Gastroesophageal sphincter (tissue), 4 donors: Measurements from ENCODE around the gene VSTM4. TPM values are rescaled to one million over a fixed set of nuclear protein-coding genes. Genes with fewer than 3 reads are reported as not detected.
A peak's percentile ranks its signal among the peaks of the same experiment; 100 is the strongest.

Source experiments
- ATAC-seq: fragments of 150-250 bp; one replicate; pipeline ENCODE4 v1.9.1; 2016; ENCODE audit warnings: mild to moderate bottlenecking, moderate library complexity
- H3K27ac ChIP-seq, 4 donors: fragments of 200-600 bp; sonication (generic) in 3 of 4; 1 replicate in 3 of 4; 2 replicates in 1 of 4; pipeline ENCODE4 v1.5.1; 2016 to 2019
- H3K27me3 ChIP-seq: fragments of 200-600 bp; sonication (generic); one replicate; pipeline ENCODE4 v1.5.1; 2019
- H3K36me3 ChIP-seq, 2 donors: fragments of 200-600 bp; sonication (generic); one replicate each; pipeline ENCODE4 v1.5.1; 2019; ENCODE audit warnings: control low read depth in 1 of 2
- H3K4me1 ChIP-seq, 3 donors: fragments of 200-600 bp; sonication (generic); 1 replicate in 2 of 3; 2 replicates in 1 of 3; pipeline ENCODE4 v1.5.1; 2016 to 2019; ENCODE audit warnings: control low read depth in 2 of 3
- H3K4me3 ChIP-seq, 2 donors: fragments of 200-600 bp; sonication (generic); one replicate each; pipeline ENCODE4 v1.5.1; 2019; ENCODE audit warnings: mild to moderate bottlenecking in 1 of 2, moderate library complexity in 1 of 2
- H3K9me3 ChIP-seq, 3 donors: fragments of 200-600 bp; sonication (generic); one replicate each; pipeline ENCODE4 v1.5.1; 2017 to 2019; ENCODE audit warnings: control low read depth in 2 of 3
- EP300 ChIP-seq: sonication (generic); formaldehyde crosslinking; IDR thresholded peaks from one replicate; pipeline ENCODE4 v1.6.1; 2017; ENCODE audit warnings: antibody characterized with exemption, mild to moderate bottlenecking
- POLR2A ChIP-seq, 2 donors: fragments of 450-650 bp; IDR thresholded peaks; one replicate each; pipeline ENCODE4 v1.6.1; 2017; ENCODE audit warnings: antibody characterized with exemption in 2 of 2, mild to moderate bottlenecking in 2 of 2, moderate library complexity in 1 of 2
- POLR2AphosphoS5 ChIP-seq: sonication (generic); formaldehyde crosslinking; IDR thresholded peaks from one replicate; pipeline ENCODE4 v1.6.1; 2017; ENCODE audit warnings: antibody characterized with exemption
- WGBS, 2 donors: methylation state at CpG; one replicate each; pipeline ENCODE4 v1.1.5; 2018; ENCODE audit warnings: low coverage in 1 of 2; 5-methylcytosine and 5-hydroxymethylcytosine counted together
- total RNA-seq, 4 donors: library from RNA; depleted of rRNA; stranded (reverse); fragments of >200 nt; gene quantifications; one replicate each; pipeline ENCODE4 v1.1.0, GENCODE V29; 2016
- TF ChIP-seq, protein P1 (sequence below), 4 experiments: fragments of 200-600 bp in 2 of 4; fragments of 450-650 bp in 2 of 4; sonication (generic) in 1 of 4; IDR thresholded peaks; one replicate each; pipeline ENCODE4 v1.5.1; 2017 to 2019; ENCODE audit warnings: antibody characterized with exemption in 4 of 4, mild to moderate bottlenecking in 2 of 4, moderate library complexity in 2 of 4

The VSTM4 gene
- total RNA-seq, 4 donors from 2014 or later: 11.4 to 25.1 (median 21.9) TPM

DNA sequence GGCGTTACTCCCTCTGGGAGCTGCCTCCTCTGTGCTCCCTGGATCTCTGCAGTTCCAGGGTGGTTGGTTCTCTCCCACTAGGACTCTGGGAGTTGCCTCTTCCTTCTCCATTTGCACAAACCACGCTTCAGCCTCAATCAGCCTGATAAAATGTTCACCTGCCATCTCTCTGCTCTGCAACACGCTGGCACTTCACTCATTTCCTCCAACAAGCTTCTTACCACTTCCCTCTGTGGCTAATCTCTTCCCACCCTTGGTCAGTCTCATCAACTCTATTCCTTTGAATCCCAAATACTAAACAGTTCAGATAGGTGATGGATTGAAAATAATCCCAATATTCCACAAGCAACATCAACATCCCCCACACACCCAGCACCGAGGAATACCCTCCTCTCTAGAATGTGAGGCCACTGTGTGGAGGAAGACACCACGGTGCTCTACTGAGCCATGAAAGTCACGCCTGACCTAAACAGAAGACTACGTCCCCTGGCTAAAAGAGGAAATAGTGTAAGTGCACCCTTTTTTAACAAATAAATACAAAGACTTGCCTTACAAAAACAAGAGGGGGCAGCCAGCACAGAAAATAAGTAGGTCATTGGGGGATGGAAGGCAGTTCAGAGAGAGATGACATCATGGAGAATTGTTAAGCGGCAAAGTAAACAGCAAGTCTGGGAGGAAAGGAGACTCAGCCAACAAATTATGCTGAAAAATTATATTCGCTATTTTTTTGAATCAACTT lies 20.4 kb upstream of the VSTM4 start:
- H3K9me3 ChIP-seq: no peaks in the 10 kb centered on the region
- WGBS, 2 donors: 46 to 56% methylated on average over 8 of the region's 9 CpGs
- ATAC-seq: peak; percentile 46
- H3K36me3 ChIP-seq: no peaks in the 10 kb centered on the region
- no peak overlapping the region for H3K4me3 ChIP-seq
- H3K27ac ChIP-seq: peak overlapping the region in 2 of 4 donors; percentile 4 to 53
- H3K27me3 ChIP-seq: peaks cover 12% of the 10 kb centered on the region
- H3K4me1 ChIP-seq: peaks cover 0 to 26% (median 6%) of the 10 kb centered on the region in 3 donors
- TF ChIP-seq POLR2A (IDR thresholded peaks at IDR 0.05): no peak
- TF ChIP-seq POLR2AphosphoS5: no peak
- TF ChIP-seq, protein P1, sequence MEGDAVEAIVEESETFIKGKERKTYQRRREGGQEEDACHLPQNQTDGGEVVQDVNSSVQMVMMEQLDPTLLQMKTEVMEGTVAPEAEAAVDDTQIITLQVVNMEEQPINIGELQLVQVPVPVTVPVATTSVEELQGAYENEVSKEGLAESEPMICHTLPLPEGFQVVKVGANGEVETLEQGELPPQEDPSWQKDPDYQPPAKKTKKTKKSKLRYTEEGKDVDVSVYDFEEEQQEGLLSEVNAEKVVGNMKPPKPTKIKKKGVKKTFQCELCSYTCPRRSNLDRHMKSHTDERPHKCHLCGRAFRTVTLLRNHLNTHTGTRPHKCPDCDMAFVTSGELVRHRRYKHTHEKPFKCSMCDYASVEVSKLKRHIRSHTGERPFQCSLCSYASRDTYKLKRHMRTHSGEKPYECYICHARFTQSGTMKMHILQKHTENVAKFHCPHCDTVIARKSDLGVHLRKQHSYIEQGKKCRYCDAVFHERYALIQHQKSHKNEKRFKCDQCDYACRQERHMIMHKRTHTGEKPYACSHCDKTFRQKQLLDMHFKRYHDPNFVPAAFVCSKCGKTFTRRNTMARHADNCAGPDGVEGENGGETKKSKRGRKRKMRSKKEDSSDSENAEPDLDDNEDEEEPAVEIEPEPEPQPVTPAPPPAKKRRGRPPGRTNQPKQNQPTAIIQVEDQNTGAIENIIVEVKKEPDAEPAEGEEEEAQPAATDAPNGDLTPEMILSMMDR (IDR thresholded peaks at IDR 0.05): no peak
- TF ChIP-seq EP300: no peak

DNA sequence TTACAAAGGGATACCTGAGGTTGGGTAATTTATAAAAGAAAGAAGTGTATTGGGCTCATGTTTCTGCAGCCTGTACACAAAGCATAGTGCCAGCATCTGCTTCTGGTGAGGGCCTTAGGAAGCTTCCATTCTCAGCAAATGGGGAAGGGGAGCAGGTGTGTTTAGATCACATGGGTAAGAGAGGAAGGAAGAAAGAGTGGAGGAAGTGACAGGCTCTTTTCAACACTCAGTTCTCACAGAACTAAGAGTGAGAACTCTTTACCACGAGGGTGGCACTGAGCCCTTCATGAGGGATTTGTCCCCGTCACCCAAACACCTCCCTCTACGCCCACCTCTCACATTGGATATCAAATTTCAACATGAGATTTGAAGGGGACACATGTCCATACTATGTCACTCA lies 19.0 kb upstream of the VSTM4 start:
- Histone ChIP-seq H3K4me3 (no peak overlapping the region), H3K36me3 (no peaks in the 10 kb centered on the region), H3K4me1 (peaks cover 0 to 12% (median 3%) of the 10 kb centered on the region in 3 donors), H3K9me3 (no peaks in the 10 kb centered on the region), H3K27ac (no peak overlapping the region), H3K27me3 (peaks cover 12% of the 10 kb centered on the region)
- TF ChIP-seq, protein P1 (IDR thresholded peaks at IDR 0.05): no peak
- no peak for TF ChIP-seq EP300
- no peak for TF ChIP-seq POLR2AphosphoS5
- TF ChIP-seq POLR2A (IDR thresholded peaks at IDR 0.05): no peak
- ATAC-seq: no peak
- WGBS, 2 donors: 64 to 67% methylated on average over 3 of the region's 3 CpGs

DNA sequence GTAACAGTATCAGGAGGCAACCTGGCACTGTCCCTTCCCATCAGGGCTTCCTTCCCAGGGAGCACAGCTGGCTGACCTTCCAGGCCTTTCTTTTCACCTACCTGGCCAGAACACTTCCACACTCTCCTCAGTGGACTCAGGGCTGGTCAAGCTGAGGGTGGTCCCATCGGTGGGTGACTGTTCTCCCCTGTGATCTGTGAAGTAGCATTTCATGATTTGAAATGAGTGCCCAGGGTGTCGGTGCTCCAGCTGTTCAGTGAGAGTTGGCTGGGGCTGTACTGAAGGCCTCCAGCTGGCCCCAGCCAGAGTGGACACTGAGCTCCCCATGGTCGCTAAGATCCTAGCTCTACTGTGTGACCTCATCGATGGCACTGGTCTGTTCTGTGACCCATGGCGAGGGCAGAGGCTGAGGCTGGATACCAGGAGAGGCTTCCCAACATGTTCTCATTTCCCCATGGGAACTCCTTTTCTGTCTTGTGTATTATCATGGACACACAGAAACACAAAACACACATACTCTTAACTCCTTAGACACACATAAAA lies 18.5 kb upstream of the VSTM4 start, which contains the start of gene FAM170B:
Gene FAM170B (minus strand): TSS at position 316 of the 543 bp plus-strand sequence. CDS start 103 bp downstream, at position 213.
- H3K4me1 ChIP-seq: peaks cover 0 to 8% (median 0%) of the 10 kb centered on the region in 3 donors
- no peaks in the 10 kb centered on the region for H3K36me3 ChIP-seq
- no peaks in the 10 kb centered on the region for H3K9me3 ChIP-seq
- H3K27me3 ChIP-seq: peaks cover 12% of the 10 kb centered on the region
- WGBS, 2 donors: 80% methylated on average over 5 of the region's 5 CpGs; no CpG with 5 or more reads in 1 of the 2 donors
- ATAC-seq: no peak
- no peak within 1 kb of the TSS for H3K4me3 ChIP-seq
- H3K27ac ChIP-seq: no peak within 1 kb of the TSS
- TF ChIP-seq EP300 (no peak), POLR2A (IDR thresholded peaks at IDR 0.05) (no peak), POLR2AphosphoS5 (no peak)
- TF ChIP-seq, protein P1 (IDR thresholded peaks at IDR 0.05): no peak

DNA sequence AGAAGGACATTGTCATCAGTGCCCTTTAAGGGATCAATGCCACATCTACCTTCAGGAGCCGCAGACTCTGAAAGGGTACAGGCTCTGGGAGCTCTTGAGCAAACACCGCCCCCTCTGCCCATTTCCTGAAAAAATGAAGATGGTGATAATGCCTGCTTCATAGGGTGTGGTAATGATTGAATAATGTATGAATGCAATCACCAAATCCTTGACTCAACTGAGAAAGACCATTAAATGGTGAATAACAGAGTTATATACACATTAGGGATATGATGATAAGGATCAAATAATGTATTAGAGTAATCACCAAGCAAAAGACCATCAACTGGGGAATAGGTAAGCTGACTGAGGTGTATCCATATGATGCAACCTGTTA lies 17.0 kb upstream of the VSTM4 start:
- ATAC-seq: no peak
- no peaks in the 10 kb centered on the region for H3K9me3 ChIP-seq
- H3K27ac ChIP-seq: no peak overlapping the region
- TF ChIP-seq, protein P1 (IDR thresholded peaks at IDR 0.05): no peak
- TF ChIP-seq POLR2A (IDR thresholded peaks at IDR 0.05) (no peak), EP300 (no peak), POLR2AphosphoS5 (no peak)
- no peak overlapping the region for H3K4me3 ChIP-seq
- no peaks in the 10 kb centered on the region for H3K36me3 ChIP-seq
- H3K27me3 ChIP-seq: peaks cover 12% of the 10 kb centered on the region
- 100% methylated on average over 1 of the region's 2 CpGs; no CpG with 5 or more reads in 1 of the 2 donors for WGBS, 2 donors
- H3K4me1 ChIP-seq: no peaks in the 10 kb centered on the region
